Liver (tissue), 9 donors: ENCODE results near the gene USP30. TPM values are rescaled to one million over a fixed set of nuclear protein-coding genes. Genes with fewer than 3 reads are reported as not detected.
A peak's percentile ranks its signal among the peaks of the same experiment; 100 is the strongest.

ENCODE experiments used
- DNase-seq: peaks from one replicate; pipeline ENCODE4 v3.0.0-alpha.2; 2017; ENCODE audit warnings: low spot score
- H3K27ac ChIP-seq, 2 donors: one replicate each; pipeline ENCODE4 v1.7.0; 2013; ENCODE audit warnings: inconsistent platforms in 2 of 2, low read length in 2 of 2, control low read depth in 1 of 2, low read depth in 1 of 2, mild to moderate bottlenecking in 1 of 2
- H3K27me3 ChIP-seq, 4 donors: one replicate each; pipeline versions ENCODE4 v1.6.1 to v1.7.0; 2013; ENCODE audit warnings: low read length in 3 of 4, inconsistent platforms in 1 of 4, mild to moderate bottlenecking in 1 of 4, moderate library complexity in 1 of 4; ENCODE audit not compliant: control insufficient read depth in 4 of 4, insufficient read depth in 4 of 4
- H3K36me3 ChIP-seq, 4 donors: one replicate each; pipeline versions ENCODE4 v1.6.1 to v1.7.0; 2013; ENCODE audit warnings: low read length in 3 of 4, mild to moderate bottlenecking in 3 of 4, low read depth in 1 of 4, moderate library complexity in 1 of 4; ENCODE audit not compliant: control insufficient read depth in 4 of 4, insufficient read depth in 3 of 4
- H3K4me1 ChIP-seq, 4 donors: one replicate each; pipeline versions ENCODE4 v1.6.1 to v1.7.0; 2013; ENCODE audit warnings: low read length in 3 of 4, mild to moderate bottlenecking in 3 of 4, moderate library complexity in 1 of 4; ENCODE audit not compliant: control insufficient read depth in 4 of 4, insufficient read depth in 4 of 4
- H3K4me3 ChIP-seq, 3 donors: one replicate each; pipeline versions ENCODE4 v1.6.1 to v1.7.0; 2013; ENCODE audit warnings: low read length in 3 of 3, control low read depth in 1 of 3, low read depth in 1 of 3, mild to moderate bottlenecking in 1 of 3
- H3K9ac ChIP-seq, 2 donors: one replicate each; pipeline ENCODE4 v1.7.0; 2013; ENCODE audit warnings: low read length in 2 of 2, mild to moderate bottlenecking in 2 of 2, moderate library complexity in 2 of 2, control low read depth in 1 of 2, low read depth in 1 of 2
- H3K9me3 ChIP-seq, 4 donors: one replicate each; pipeline versions ENCODE4 v1.6.1 to v1.7.0; 2013; ENCODE audit warnings: low read length in 3 of 4; ENCODE audit not compliant: control insufficient read depth in 4 of 4
- EGR1 ChIP-seq, 2 donors: IDR thresholded peaks; 2 replicates each; pipeline ENCODE4 v1.6.1; 2016 to 2018; ENCODE audit warnings: antibody characterized with exemption in 2 of 2, low read depth in 2 of 2
- FOXA1 ChIP-seq: IDR thresholded peaks from 2 replicates; pipeline ENCODE4 v1.6.1; 2016; ENCODE audit warnings: antibody characterized with exemption
- FOXA2 ChIP-seq: IDR thresholded peaks from 2 replicates; pipeline ENCODE4 v1.6.1; 2016; ENCODE audit warnings: antibody characterized with exemption
- GABPA ChIP-seq, 2 donors: IDR thresholded peaks in 1 of 2; conservative IDR thresholded peaks in 1 of 2; 2 replicates each; pipeline ENCODE4 v1.6.1; 2016; ENCODE audit warnings: antibody characterized with exemption in 2 of 2, mild to moderate bottlenecking in 1 of 2, moderate library complexity in 1 of 2
- HNF4A ChIP-seq, 2 donors: conservative IDR thresholded peaks; 2 replicates each; pipeline ENCODE4 v1.6.1; 2016; ENCODE audit warnings: antibody characterized with exemption in 2 of 2, mild to moderate bottlenecking in 2 of 2
- HNF4G ChIP-seq: IDR thresholded peaks from 2 replicates; pipeline ENCODE4 v1.6.1; 2016; ENCODE audit warnings: antibody characterized with exemption
- JUND ChIP-seq, 2 donors: IDR thresholded peaks; 2 replicates each; pipeline ENCODE4 v1.6.1; 2016; ENCODE audit warnings: antibody characterized with exemption in 2 of 2
- NR2F2 ChIP-seq: IDR thresholded peaks from 2 replicates; pipeline ENCODE4 v1.6.1; 2016; ENCODE audit warnings: antibody characterized with exemption
- RAD21 ChIP-seq, 2 donors: IDR thresholded peaks; 2 replicates each; pipeline ENCODE4 v1.6.1; 2016; ENCODE audit warnings: antibody characterized with exemption in 2 of 2, mild to moderate bottlenecking in 2 of 2
- RXRA ChIP-seq, 2 donors: IDR thresholded peaks; 2 replicates each; pipeline ENCODE4 v1.6.1; 2017 to 2018; ENCODE audit warnings: antibody characterized with exemption in 2 of 2, mild to moderate bottlenecking in 1 of 2
- SP1 ChIP-seq: IDR thresholded peaks from 2 replicates; pipeline ENCODE4 v1.6.1; 2018; ENCODE audit warnings: antibody characterized with exemption, mild to moderate bottlenecking
- TAF1 ChIP-seq: conservative IDR thresholded peaks from 2 replicates; pipeline ENCODE4 v1.6.1; 2016; ENCODE audit warnings: antibody characterized with exemption, mild to moderate bottlenecking
- YY1 ChIP-seq: IDR thresholded peaks from 2 replicates; pipeline ENCODE4 v1.6.1; 2016; ENCODE audit warnings: antibody characterized with exemption, mild to moderate bottlenecking
- WGBS: extraction: QIAGEN DNeasy Blood & Tissue Kit; methylation state at CpG from one replicate; pipeline ENCODE4 v1.1.7; 2013; 5-methylcytosine and 5-hydroxymethylcytosine counted together
- polyA plus RNA-seq, 2 donors: library from polyadenylated mRNA; stranded (reverse) in 1 of 2; unstranded in 1 of 2; fragments of 200-250 nt in 1 of 2; fragments of >200 nt in 1 of 2; fragmentation: Nextera tagmentation in 1 of 2; extraction: Ambion mirVana in 1 of 2; gene quantifications; one replicate each; pipeline versions ENCODE4 v1.2.1 to v1.2.3, GENCODE V29; 2013 to 2015
- total RNA-seq, 2 donors: library from RNA; depleted of rRNA; stranded (reverse); fragments of >200 nt; gene quantifications; one replicate each; pipeline ENCODE4 v1.2.3, GENCODE V29; 2014
- TF ChIP-seq, protein P1 (sequence below): fragments of 150-350 bp; IDR thresholded peaks from 2 replicates; pipeline ENCODE4 v1.5.1; 2017; ENCODE audit warnings: improper control_type of control experiment, low read depth, low read length; ENCODE audit not compliant: missing input control
- TF ChIP-seq, protein P2 (sequence below): IDR thresholded peaks from 2 replicates; pipeline ENCODE4 v1.6.1; 2016; ENCODE audit warnings: antibody characterized with exemption
- TF ChIP-seq, protein P3 (sequence below): IDR thresholded peaks from 2 replicates; pipeline ENCODE4 v1.6.1; 2016; ENCODE audit warnings: antibody characterized with exemption
- TF ChIP-seq, protein P4 (sequence below): IDR thresholded peaks from 2 replicates; pipeline ENCODE4 v1.6.1; 2016; ENCODE audit warnings: antibody characterized with exemption, mild to moderate bottlenecking
- TF ChIP-seq, protein P5 (sequence below): IDR thresholded peaks from 2 replicates; pipeline ENCODE4 v1.6.1; 2016; ENCODE audit warnings: antibody characterized with exemption
- donor health status: healthy.
- donor health status: healthy.
- donor health status: healthy.
- donor health status: healthy.
- donor health status: healthy.

USP30 gene
- total and polyA plus RNA-seq, 4 donors = 6.4 to 12.1 (median 9.4) TPM

DNA sequence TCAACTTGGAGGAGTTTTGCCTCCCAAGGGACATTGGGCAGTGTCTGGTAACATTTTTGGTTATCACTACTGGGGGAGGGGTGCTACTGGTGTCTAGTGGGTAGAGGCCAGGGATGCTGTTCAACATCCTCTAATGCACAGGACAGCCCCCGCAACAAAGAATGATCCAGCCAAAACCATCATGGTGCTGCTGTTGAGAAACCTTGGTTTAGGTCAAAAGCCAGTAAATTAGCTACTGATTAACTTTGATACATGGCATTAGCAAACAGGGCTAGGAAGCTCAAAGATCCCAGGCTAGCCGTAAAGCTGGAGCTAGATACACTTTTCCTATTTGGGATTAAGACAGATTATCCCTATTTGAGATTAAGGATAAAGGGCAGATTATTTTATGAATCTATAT lies 32.0 kb downstream of the USP30 start (continued):
- TF ChIP-seq, protein P1, sequence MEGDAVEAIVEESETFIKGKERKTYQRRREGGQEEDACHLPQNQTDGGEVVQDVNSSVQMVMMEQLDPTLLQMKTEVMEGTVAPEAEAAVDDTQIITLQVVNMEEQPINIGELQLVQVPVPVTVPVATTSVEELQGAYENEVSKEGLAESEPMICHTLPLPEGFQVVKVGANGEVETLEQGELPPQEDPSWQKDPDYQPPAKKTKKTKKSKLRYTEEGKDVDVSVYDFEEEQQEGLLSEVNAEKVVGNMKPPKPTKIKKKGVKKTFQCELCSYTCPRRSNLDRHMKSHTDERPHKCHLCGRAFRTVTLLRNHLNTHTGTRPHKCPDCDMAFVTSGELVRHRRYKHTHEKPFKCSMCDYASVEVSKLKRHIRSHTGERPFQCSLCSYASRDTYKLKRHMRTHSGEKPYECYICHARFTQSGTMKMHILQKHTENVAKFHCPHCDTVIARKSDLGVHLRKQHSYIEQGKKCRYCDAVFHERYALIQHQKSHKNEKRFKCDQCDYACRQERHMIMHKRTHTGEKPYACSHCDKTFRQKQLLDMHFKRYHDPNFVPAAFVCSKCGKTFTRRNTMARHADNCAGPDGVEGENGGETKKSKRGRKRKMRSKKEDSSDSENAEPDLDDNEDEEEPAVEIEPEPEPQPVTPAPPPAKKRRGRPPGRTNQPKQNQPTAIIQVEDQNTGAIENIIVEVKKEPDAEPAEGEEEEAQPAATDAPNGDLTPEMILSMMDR = no peak
- TF ChIP-seq EGR1 (IDR thresholded peaks at IDR 0.05; ENCODE audit: low read depth in 2 of 2) (peak in 1 of 2 donors; percentile 65), RAD21 (IDR thresholded peaks at IDR 0.05) (peak; percentile 39 to 48)
- TF ChIP-seq, protein P2, sequence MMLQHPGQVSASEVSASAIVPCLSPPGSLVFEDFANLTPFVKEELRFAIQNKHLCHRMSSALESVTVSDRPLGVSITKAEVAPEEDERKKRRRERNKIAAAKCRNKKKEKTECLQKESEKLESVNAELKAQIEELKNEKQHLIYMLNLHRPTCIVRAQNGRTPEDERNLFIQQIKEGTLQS = no peak

DNA sequence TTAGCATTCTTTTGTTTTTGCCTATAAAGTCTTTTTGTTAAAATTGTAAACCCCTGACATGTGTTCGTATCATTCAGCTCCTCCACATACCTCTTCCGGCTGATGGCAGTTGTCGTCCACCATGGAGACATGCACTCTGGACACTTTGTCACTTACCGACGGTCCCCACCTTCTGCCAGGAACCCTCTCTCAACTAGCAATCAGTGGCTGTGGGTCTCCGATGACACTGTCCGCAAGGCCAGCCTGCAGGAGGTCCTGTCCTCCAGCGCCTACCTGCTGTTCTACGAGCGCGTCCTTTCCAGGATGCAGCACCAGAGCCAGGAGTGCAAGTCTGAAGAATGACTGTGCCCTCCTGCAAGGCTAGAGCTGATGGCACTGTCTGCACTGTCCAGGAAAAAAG lies 33.2 kb downstream of the USP30 start:
- Histone ChIP-seq H3K27me3 (no peaks in the 10 kb centered on the region), H3K36me3 (peaks cover 10 to 37% (median 19%) of the 10 kb centered on the region in 4 donors), H3K9me3 (no peaks in the 10 kb centered on the region), H3K4me3 (peak overlapping the region in 2 of 3 donors; percentile 13 to 27), H3K27ac (peak overlapping the region; percentile 44 to 59), H3K9ac (peak overlapping the region in 1 of 2 donors; percentile 4), H3K4me1 (peaks cover 7 to 60% (median 56%) of the 10 kb centered on the region in 4 donors)
- no peak for DNase-seq
- WGBS = 68% methylated on average over 11 of the region's 11 CpGs
- TF ChIP-seq FOXA1 (no peak), NR2F2 (no peak), JUND (IDR thresholded peaks at IDR 0.05) (no peak), RXRA (IDR thresholded peaks at IDR 0.05) (no peak), HNF4A (conservative IDR thresholded peaks at IDR 0.05) (no peak), GABPA (IDR thresholded peaks at IDR 0.05 in 1 of 2, conservative IDR thresholded peaks at IDR 0.05 in 1 of 2) (no peak)

DNA sequence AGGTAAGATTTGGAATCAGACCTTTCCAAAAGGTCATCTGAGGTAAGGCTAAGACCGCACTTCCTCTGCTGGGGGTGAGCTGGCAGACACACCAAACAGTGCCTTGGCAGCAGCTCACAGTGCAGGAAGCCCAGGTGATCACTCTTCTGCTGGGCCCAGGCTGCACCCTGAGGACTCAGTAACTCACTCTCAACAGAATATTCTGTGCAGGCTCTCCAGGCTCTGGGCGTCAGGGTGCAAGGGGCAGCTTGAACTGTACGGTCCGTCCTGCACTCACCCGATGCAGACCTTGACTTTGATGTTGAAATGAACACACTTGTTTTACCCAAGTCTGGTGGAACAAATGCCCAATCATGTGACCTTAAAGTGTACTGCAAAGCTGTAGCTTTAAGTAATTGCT lies 34.9 kb downstream of the USP30 start:
- Histone ChIP-seq H3K9me3 (no peaks in the 10 kb centered on the region), H3K9ac (peak overlapping the region in 1 of 2 donors; percentile 63), H3K27ac (peak overlapping the region; percentile 59 to 68), H3K4me1 (peaks cover 8 to 74% (median 65%) of the 10 kb centered on the region in 4 donors), H3K36me3 (peaks cover 4 to 24% (median 9%) of the 10 kb centered on the region in 4 donors), H3K27me3 (no peaks in the 10 kb centered on the region), H3K4me3 (no peak overlapping the region)
- WGBS = 22% methylated on average over 5 of the region's 5 CpGs
- DNase-seq = peak; percentile 48
- peak in 1 of 2 donors; percentile 72 for TF ChIP-seq EGR1 (IDR thresholded peaks at IDR 0.05; ENCODE audit: low read depth in 2 of 2)
- TF ChIP-seq, protein P3, sequence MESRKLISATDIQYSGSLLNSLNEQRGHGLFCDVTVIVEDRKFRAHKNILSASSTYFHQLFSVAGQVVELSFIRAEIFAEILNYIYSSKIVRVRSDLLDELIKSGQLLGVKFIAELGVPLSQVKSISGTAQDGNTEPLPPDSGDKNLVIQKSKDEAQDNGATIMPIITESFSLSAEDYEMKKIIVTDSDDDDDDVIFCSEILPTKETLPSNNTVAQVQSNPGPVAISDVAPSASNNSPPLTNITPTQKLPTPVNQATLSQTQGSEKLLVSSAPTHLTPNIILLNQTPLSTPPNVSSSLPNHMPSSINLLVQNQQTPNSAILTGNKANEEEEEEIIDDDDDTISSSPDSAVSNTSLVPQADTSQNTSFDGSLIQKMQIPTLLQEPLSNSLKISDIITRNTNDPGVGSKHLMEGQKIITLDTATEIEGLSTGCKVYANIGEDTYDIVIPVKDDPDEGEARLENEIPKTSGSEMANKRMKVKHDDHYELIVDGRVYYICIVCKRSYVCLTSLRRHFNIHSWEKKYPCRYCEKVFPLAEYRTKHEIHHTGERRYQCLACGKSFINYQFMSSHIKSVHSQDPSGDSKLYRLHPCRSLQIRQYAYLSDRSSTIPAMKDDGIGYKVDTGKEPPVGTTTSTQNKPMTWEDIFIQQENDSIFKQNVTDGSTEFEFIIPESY = peak; percentile 69
- TF ChIP-seq, protein P1 = no peak
- peak; percentile 83 for TF ChIP-seq YY1
- peak; percentile 68 for TF ChIP-seq TAF1
- TF ChIP-seq GABPA (IDR thresholded peaks at IDR 0.05 in 1 of 2, conservative IDR thresholded peaks at IDR 0.05 in 1 of 2) = peak in 1 of 2 donors; percentile 67
- peak; percentile 58 to 69 for TF ChIP-seq RAD21 (IDR thresholded peaks at IDR 0.05)
- TF ChIP-seq, protein P2 = peak; percentile 27
- TF ChIP-seq FOXA2 = no peak
- peak; percentile 83 for TF ChIP-seq HNF4G
- TF ChIP-seq, protein P4, sequence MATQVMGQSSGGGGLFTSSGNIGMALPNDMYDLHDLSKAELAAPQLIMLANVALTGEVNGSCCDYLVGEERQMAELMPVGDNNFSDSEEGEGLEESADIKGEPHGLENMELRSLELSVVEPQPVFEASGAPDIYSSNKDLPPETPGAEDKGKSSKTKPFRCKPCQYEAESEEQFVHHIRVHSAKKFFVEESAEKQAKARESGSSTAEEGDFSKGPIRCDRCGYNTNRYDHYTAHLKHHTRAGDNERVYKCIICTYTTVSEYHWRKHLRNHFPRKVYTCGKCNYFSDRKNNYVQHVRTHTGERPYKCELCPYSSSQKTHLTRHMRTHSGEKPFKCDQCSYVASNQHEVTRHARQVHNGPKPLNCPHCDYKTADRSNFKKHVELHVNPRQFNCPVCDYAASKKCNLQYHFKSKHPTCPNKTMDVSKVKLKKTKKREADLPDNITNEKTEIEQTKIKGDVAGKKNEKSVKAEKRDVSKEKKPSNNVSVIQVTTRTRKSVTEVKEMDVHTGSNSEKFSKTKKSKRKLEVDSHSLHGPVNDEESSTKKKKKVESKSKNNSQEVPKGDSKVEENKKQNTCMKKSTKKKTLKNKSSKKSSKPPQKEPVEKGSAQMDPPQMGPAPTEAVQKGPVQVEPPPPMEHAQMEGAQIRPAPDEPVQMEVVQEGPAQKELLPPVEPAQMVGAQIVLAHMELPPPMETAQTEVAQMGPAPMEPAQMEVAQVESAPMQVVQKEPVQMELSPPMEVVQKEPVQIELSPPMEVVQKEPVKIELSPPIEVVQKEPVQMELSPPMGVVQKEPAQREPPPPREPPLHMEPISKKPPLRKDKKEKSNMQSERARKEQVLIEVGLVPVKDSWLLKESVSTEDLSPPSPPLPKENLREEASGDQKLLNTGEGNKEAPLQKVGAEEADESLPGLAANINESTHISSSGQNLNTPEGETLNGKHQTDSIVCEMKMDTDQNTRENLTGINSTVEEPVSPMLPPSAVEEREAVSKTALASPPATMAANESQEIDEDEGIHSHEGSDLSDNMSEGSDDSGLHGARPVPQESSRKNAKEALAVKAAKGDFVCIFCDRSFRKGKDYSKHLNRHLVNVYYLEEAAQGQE = peak; percentile 68
- TF ChIP-seq FOXA1 = peak; percentile 62
- TF ChIP-seq NR2F2 = peak; percentile 55
- TF ChIP-seq RXRA (IDR thresholded peaks at IDR 0.05) = peak; percentile 97
- TF ChIP-seq HNF4A (conservative IDR thresholded peaks at IDR 0.05) = peak; percentile 97 to 98
- TF ChIP-seq, protein P5, sequence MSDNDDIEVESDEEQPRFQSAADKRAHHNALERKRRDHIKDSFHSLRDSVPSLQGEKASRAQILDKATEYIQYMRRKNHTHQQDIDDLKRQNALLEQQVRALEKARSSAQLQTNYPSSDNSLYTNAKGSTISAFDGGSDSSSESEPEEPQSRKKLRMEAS = peak; percentile 88
- peak; percentile 99 for TF ChIP-seq SP1
- TF ChIP-seq JUND (IDR thresholded peaks at IDR 0.05) = peak; percentile 76 to 82
